PFSK-1 (cell line): ENCODE measurements around the gene LMF2.

Experiments
- FOXP2 ChIP-seq: optimal IDR thresholded peaks from 2 replicates; pipeline ENCODE3; 2011; ENCODE audit warnings: borderline replicate concordance, control low read depth, inconsistent platforms; ENCODE audit not compliant: insufficient read depth; ENCODE audit errors: extremely low read length, extremely low read depth
- POLR2AphosphoS5 ChIP-seq: IDR thresholded peaks from 2 replicates; pipeline ENCODE4 v1.6.1; 2012; ENCODE audit warnings: low read depth, mild to moderate bottlenecking, control low read depth, low read length, moderate library complexity
- REST ChIP-seq, 2 experiments: IDR thresholded peaks; 2 replicates each; pipeline versions ENCODE4 v1.6.1 to v1.8.0; 2011 to 2012; ENCODE audit warnings: low read depth in 2 of 2, low read length in 2 of 2, control low read depth in 1 of 2, inconsistent platforms in 1 of 2, mild to moderate bottlenecking in 1 of 2, moderate library complexity in 1 of 2; ENCODE audit not compliant: insufficient read depth in 1 of 2
- SIN3A ChIP-seq: IDR thresholded peaks from 2 replicates; pipeline ENCODE4 v1.6.1; 2012; ENCODE audit warnings: mild to moderate bottlenecking, low read length, moderate library complexity, borderline replicate concordance; ENCODE audit not compliant: insufficient read depth
- TAF1 ChIP-seq: IDR thresholded peaks from 2 replicates; pipeline ENCODE4 v1.6.1; 2012; ENCODE audit warnings: low read length, control low read depth, borderline replicate concordance; ENCODE audit not compliant: insufficient read depth

Gene LMF2

GRCh38 chr22:50454556-50455075, 52.9 kb downstream of the LMF2 start:
- TF ChIP-seq POLR2AphosphoS5, result no peak
- no peak for TF ChIP-seq FOXP2
- no peak for TF ChIP-seq REST (IDR thresholded peaks at IDR 0.05; ENCODE audit: insufficient read depth in 1 of 2, low read depth in 2 of 2, low read length in 2 of 2)
- no peak for TF ChIP-seq TAF1
- TF ChIP-seq SIN3A, result no peak
